HG03039 (cell line): Measurements from ENCODE around the gene NUP160.
"Not testable (repeated sequence)": the region's sequence is repeated elsewhere in the genome, so short reads cannot be mapped to it uniquely, and the experiment has no call there.

Source experiments
- ATAC-seq: cut with Tn5 transposase; IDR thresholded peaks from one replicate; pipeline ENCODE4 v1.9.1; 2021; ENCODE audit warnings: mild to moderate bottlenecking, moderate library complexity; ENCODE audit not compliant: unreplicated experiment

The NUP160 gene

GRCh38 chr11:47847892-47848699 lies at the start of gene NUP160:
Gene NUP160, minus strand, starts transcription at chr11:47848350. Its CDS starts 32 bp downstream, at chr11:47848318.
- ATAC-seq: peak; percentile 76

GRCh38 chr11:47896199-47896598 lies 48.0 kb upstream of the NUP160 start:
- ATAC-seq: no peak

- no peak for ATAC-seq
Observed at GRCh38 chr11:47895035-47895434, 46.9 kb upstream of the NUP160 start.

GRCh38 chr11:47892546-47893276 lies 44.6 kb upstream of the NUP160 start:
- ATAC-seq: not testable (repeated sequence)

- no peak for ATAC-seq
Observed at GRCh38 chr11:47891886-47892285, 43.7 kb upstream of the NUP160 start.

GRCh38 chr11:47889714-47890441 lies 41.7 kb upstream of the NUP160 start:
- ATAC-seq: no peak

- no peak for ATAC-seq
Observed at GRCh38 chr11:47887910-47888569, 39.9 kb upstream of the NUP160 start.

GRCh38 chr11:47886096-47886495 lies 37.9 kb upstream of the NUP160 start:
- no peak for ATAC-seq

- ATAC-seq: not testable (repeated sequence)
Observed at GRCh38 chr11:47882437-47882836, 34.3 kb upstream of the NUP160 start.

- no peak for ATAC-seq
Observed at GRCh38 chr11:47881145-47881544, 33.0 kb upstream of the NUP160 start.

GRCh38 chr11:47879259-47880158 lies 31.4 kb upstream of the NUP160 start:
- ATAC-seq: no peak

GRCh38 chr11:47875858-47876257 lies 27.7 kb upstream of the NUP160 start:
- not testable (repeated sequence) for ATAC-seq

- no peak for ATAC-seq
Observed at GRCh38 chr11:47870404-47870803, 22.3 kb upstream of the NUP160 start.

- no peak for ATAC-seq
Observed at GRCh38 chr11:47869544-47870393, 21.6 kb upstream of the NUP160 start.

- no peak for ATAC-seq
Observed at GRCh38 chr11:47867823-47868222, 19.7 kb upstream of the NUP160 start.

- not testable (repeated sequence) for ATAC-seq
Observed at GRCh38 chr11:47866892-47867291, 18.7 kb upstream of the NUP160 start.

GRCh38 chr11:47864901-47865300 lies 16.8 kb upstream of the NUP160 start:
- ATAC-seq: no peak

- no peak for ATAC-seq
Observed at GRCh38 chr11:47863898-47864430, 15.8 kb upstream of the NUP160 start.
